Adrenal gland (tissue), 5 donors: ENCODE data around the gene EIF4G3.

Experiments used
- CTCF ChIP-seq, 6 experiments: fragments of 450-650 bp in 4 of 6; fragments of 200-600 bp in 2 of 6; sonication (generic) in 1 of 6; IDR thresholded peaks; 1 replicate in 5 of 6; 2 replicates in 1 of 6; pipeline versions ENCODE4 v1.5.1 to v1.8.0; 2016 to 2021; ENCODE audit warnings: antibody characterized with exemption in 6 of 6, mild to moderate bottlenecking in 2 of 6, moderate library complexity in 1 of 6
- POLR2A ChIP-seq, 2 donors: fragments of 450-650 bp; IDR thresholded peaks; one replicate each; pipeline ENCODE4 v1.6.1; 2017; ENCODE audit warnings: antibody characterized with exemption in 2 of 2, mild to moderate bottlenecking in 2 of 2, moderate library complexity in 1 of 2
- donor health status: DM: no; HTN: no; CAD: no.

- no peak for TF ChIP-seq CTCF (IDR thresholded peaks at IDR 0.05)
- no peak for TF ChIP-seq POLR2A (IDR thresholded peaks at IDR 0.05)
These were observed 248.6 kb downstream of the EIF4G3 start for GRCh38 chr1:20928146-20928545.
